Thyroid gland (tissue), 4 donors: ENCODE measurements around the gene SEPTIN1. TPM values are rescaled to one million over a fixed set of nuclear protein-coding genes. Genes with fewer than 3 reads are reported as not detected.
"Not testable (repeated sequence)": the region's sequence is repeated elsewhere in the genome, so short reads cannot be mapped to it uniquely, and the experiment has no call there.

Source experiments
- DNase-seq, 2 donors: peaks; one replicate each; pipeline ENCODE4 v3.0.0-alpha.2; 2019
- H3K27ac ChIP-seq, 3 donors: fragments of 200-600 bp; sonication (generic); 1 replicate in 2 of 3; 2 replicates in 1 of 3; pipeline ENCODE4 v1.5.1; 2016 to 2019; ENCODE audit warnings: mild to moderate bottlenecking in 1 of 3, moderate library complexity in 1 of 3
- H3K27me3 ChIP-seq: fragments of 200-600 bp; sonication (generic); one replicate; pipeline ENCODE4 v1.5.1; 2019
- H3K36me3 ChIP-seq, 2 donors: fragments of 200-600 bp; sonication (generic); one replicate each; pipeline ENCODE4 v1.5.1; 2016 to 2019
- H3K4me1 ChIP-seq, 2 donors: fragments of 200-600 bp; sonication (generic); one replicate each; pipeline ENCODE4 v1.5.1; 2017 to 2019
- H3K4me3 ChIP-seq, 3 donors: fragments of 200-600 bp; sonication (generic); replicated peaks in 1 of 3; 1 replicate in 2 of 3; 2 replicates in 1 of 3; pipeline ENCODE4 v1.5.1; 2016; ENCODE audit warnings: mild to moderate bottlenecking in 1 of 3
- H3K9me3 ChIP-seq: fragments of 200-600 bp; sonication (generic); one replicate; pipeline ENCODE4 v1.5.1; 2017
- CTCF ChIP-seq, 6 experiments: fragments of 200-600 bp in 3 of 6; fragments of 450-650 bp in 3 of 6; sonication (generic) in 3 of 6; IDR thresholded peaks; one replicate each; pipeline ENCODE4 v1.5.1; 2016 to 2019; ENCODE audit warnings: antibody characterized with exemption in 6 of 6, mild to moderate bottlenecking in 2 of 6, inconsistent platforms in 1 of 6, moderate library complexity in 1 of 6
- POLR2A ChIP-seq, 2 donors: fragments of 450-650 bp; IDR thresholded peaks; one replicate each; pipeline ENCODE4 v1.6.1; 2017; ENCODE audit warnings: antibody characterized with exemption in 2 of 2, mild to moderate bottlenecking in 2 of 2, moderate library complexity in 1 of 2
- WGBS, 2 donors: methylation state at CpG; one replicate each; pipeline ENCODE4 v1.1.5; 2017; 5-methylcytosine and 5-hydroxymethylcytosine counted together
- intact Hi-C: fragments of 100-400 bp; cut with DNase I; formaldehyde crosslinking; loops from one replicate; pipeline ENCODE4 v1.15.1; 2023
- total RNA-seq, 4 donors: library from RNA; depleted of rRNA; stranded (reverse); fragments of >200 nt; gene quantifications; one replicate each; pipeline ENCODE4 v1.2.3, GENCODE V29; 2016

SEPTIN1 gene
- total RNA-seq, 4 donors from 2014 or later, result 0.56 to 3.4 (median 1.4) TPM

- Histone ChIP-seq H3K4me3 (no peak overlapping the region), H3K27me3 (no peaks in the 10 kb centered on the region), H3K9me3 (no peaks in the 10 kb centered on the region), H3K27ac (peak overlapping the region in 1 of 3 donors; percentile 79), H3K36me3 (peaks cover 8 to 14% of the 10 kb centered on the region in 2 donors), H3K4me1 (peaks cover 45 to 49% of the 10 kb centered on the region in 2 donors)
- DNase-seq, result no peak
- 92 to 95% methylated on average over 15 of the region's 15 CpGs for WGBS, 2 donors
- intact Hi-C loops, result no loop called here
- no peak for TF ChIP-seq CTCF (IDR thresholded peaks at IDR 0.05)
- TF ChIP-seq POLR2A (IDR thresholded peaks at IDR 0.05), result no peak
Observed at GRCh38 chr16:30351001-30351441, 31.3 kb downstream of the SEPTIN1 start.

GRCh38 chr16:30350134-30350871 lies 32.1 kb downstream of the SEPTIN1 start:
- H3K36me3 ChIP-seq, result peaks cover 8 to 14% of the 10 kb centered on the region in 2 donors
- no peaks in the 10 kb centered on the region for H3K27me3 ChIP-seq
- intact Hi-C loops, result no loop called here
- no peak for TF ChIP-seq POLR2A (IDR thresholded peaks at IDR 0.05)
- no peak overlapping the region for H3K4me3 ChIP-seq
- peak overlapping the region in 2 of 3 donors; percentile 7 to 24 for H3K27ac ChIP-seq
- no peaks in the 10 kb centered on the region for H3K9me3 ChIP-seq
- no peak for DNase-seq
- 89 to 97% methylated on average over 3 of the region's 3 CpGs for WGBS, 2 donors
- peaks cover 38 to 46% of the 10 kb centered on the region in 2 donors for H3K4me1 ChIP-seq

- no peak overlapping the region for H3K4me3 ChIP-seq
- peak overlapping the region; percentile 49 to 73 (median 59) for H3K27ac ChIP-seq
- no peaks in the 10 kb centered on the region for H3K9me3 ChIP-seq
- intact Hi-C loops, result no loop called here
- WGBS, 2 donors, result 45 to 50% methylated on average over 3 of the region's 3 CpGs
- peak in 1 of 2 donors; percentile 33 for DNase-seq
- H3K27me3 ChIP-seq, result no peaks in the 10 kb centered on the region
- TF ChIP-seq CTCF (IDR thresholded peaks at IDR 0.05) (no peak), POLR2A (IDR thresholded peaks at IDR 0.05) (no peak)
- H3K4me1 ChIP-seq, result peaks cover 38 to 46% of the 10 kb centered on the region in 2 donors
- peaks cover 8 to 14% of the 10 kb centered on the region in 2 donors for H3K36me3 ChIP-seq
Observed at GRCh38 chr16:30349675-30350074, 32.7 kb downstream of the SEPTIN1 start.

GRCh38 chr16:30348929-30349328 lies 33.4 kb downstream of the SEPTIN1 start:
- intact Hi-C loops, result no loop called here
- 71 to 77% methylated on average over 7 of the region's 7 CpGs for WGBS, 2 donors
- H3K9me3 ChIP-seq, result no peaks in the 10 kb centered on the region
- peaks cover 32 to 41% of the 10 kb centered on the region in 2 donors for H3K4me1 ChIP-seq
- H3K27me3 ChIP-seq, result no peaks in the 10 kb centered on the region
- H3K27ac ChIP-seq, result peak overlapping the region; percentile 49 to 73 (median 59)
- TF ChIP-seq POLR2A (IDR thresholded peaks at IDR 0.05), result no peak
- H3K4me3 ChIP-seq, result no peak overlapping the region
- no peak for DNase-seq
- peaks cover 8 to 14% of the 10 kb centered on the region in 2 donors for H3K36me3 ChIP-seq

GRCh38 chr16:30348113-30348512 lies 34.2 kb downstream of the SEPTIN1 start:
- WGBS, 2 donors, result 95 to 97% methylated on average over 8 of the region's 8 CpGs
- intact Hi-C loops, result no loop called here
- Histone ChIP-seq H3K4me1 (peaks cover 24 to 32% of the 10 kb centered on the region in 2 donors), H3K9me3 (no peaks in the 10 kb centered on the region), H3K36me3 (peaks cover 2 to 5% of the 10 kb centered on the region in 2 donors), H3K27ac (no peak overlapping the region), H3K4me3 (no peak overlapping the region), H3K27me3 (no peaks in the 10 kb centered on the region)
- DNase-seq, result no peak
- TF ChIP-seq CTCF (IDR thresholded peaks at IDR 0.05), result no peak

GRCh38 chr16:30346286-30346685 lies 36.1 kb downstream of the SEPTIN1 start:
- DNase-seq, result no peak
- H3K27ac ChIP-seq, result no peak overlapping the region
- intact Hi-C loops, result no loop called here
- no peak overlapping the region for H3K4me3 ChIP-seq
- WGBS, 2 donors, result 85 to 92% methylated on average over 3 of the region's 3 CpGs
- no peak for TF ChIP-seq CTCF (IDR thresholded peaks at IDR 0.05)
- no peak for TF ChIP-seq POLR2A (IDR thresholded peaks at IDR 0.05)
- H3K9me3 ChIP-seq, result no peaks in the 10 kb centered on the region
- no peaks in the 10 kb centered on the region for H3K27me3 ChIP-seq
- H3K4me1 ChIP-seq, result peaks cover 9 to 14% of the 10 kb centered on the region in 2 donors
- no peaks in the 10 kb centered on the region for H3K36me3 ChIP-seq

GRCh38 chr16:30343491-30343820 lies 38.9 kb downstream of the SEPTIN1 start:
- H3K9me3 ChIP-seq, H3K4me1 ChIP-seq, DNase-seq, H3K36me3 ChIP-seq, intact Hi-C loops, H3K27me3 ChIP-seq, H3K27ac ChIP-seq, H3K4me3 ChIP-seq: not testable (repeated sequence)
- WGBS, 2 donors, result 84 to 89% methylated on average over 11 of the region's 11 CpGs
